ENCODE measurements around the gene CRYBA4. TPM values are rescaled to one million over a fixed set of nuclear protein-coding genes. Genes with fewer than 3 reads are reported as not detected.

Gene CRYBA4
- total RNA-seq, 4 donors from 2014 or later = not detected

DNA sequence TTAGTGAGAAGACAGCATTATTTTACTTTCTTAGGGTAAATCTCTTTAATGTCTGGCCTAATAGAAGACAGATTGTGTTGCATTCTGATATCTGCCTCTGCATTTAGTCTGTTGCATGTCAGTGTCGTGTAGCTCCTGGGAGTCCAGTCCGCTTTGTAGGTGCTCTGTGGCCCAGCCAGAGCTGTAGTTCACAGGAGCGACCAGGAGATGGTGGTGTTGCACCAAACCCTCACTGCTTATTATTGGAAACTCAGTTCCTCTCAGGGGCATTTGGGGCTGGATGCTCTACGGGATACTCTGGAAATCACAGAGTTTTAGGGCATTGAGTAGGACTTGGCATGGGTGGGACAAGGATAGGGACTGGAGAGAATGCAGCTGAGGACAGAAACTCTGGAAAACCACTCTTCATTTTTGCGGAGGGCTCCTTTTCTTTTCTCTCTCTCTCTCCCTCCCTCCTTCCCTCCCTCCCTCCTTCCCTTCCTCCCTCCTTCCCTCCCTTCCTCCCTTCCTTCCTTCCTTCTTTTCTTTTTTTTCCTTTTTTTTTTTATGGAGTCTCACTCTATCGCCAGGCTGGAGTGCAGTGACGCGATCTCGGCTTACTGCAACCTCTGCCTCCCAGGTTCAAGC lies 57.4 kb downstream of the CRYBA4 start:
- H3K9me3 ChIP-seq = no peaks in the 10 kb centered on the region

More for the DNA sequence above, 57.4 kb downstream of the CRYBA4 start:
- Histone ChIP-seq H3K4me1 (peaks cover 0 to 17% (median 12%) of the 10 kb centered on the region in 4 donors), H3K4me3 (no peak overlapping the region), H3K27ac (no peak overlapping the region), H3K36me3 (peaks cover 0 to 23% (median 3%) of the 10 kb centered on the region in 3 donors), H3K27me3 (no peaks in the 10 kb centered on the region)
- peak; percentile 67 to 88 (median 75) for DNase-seq
- no peak for TF ChIP-seq POLR2A (IDR thresholded peaks at IDR 0.05)
- TF ChIP-seq, protein P1, sequence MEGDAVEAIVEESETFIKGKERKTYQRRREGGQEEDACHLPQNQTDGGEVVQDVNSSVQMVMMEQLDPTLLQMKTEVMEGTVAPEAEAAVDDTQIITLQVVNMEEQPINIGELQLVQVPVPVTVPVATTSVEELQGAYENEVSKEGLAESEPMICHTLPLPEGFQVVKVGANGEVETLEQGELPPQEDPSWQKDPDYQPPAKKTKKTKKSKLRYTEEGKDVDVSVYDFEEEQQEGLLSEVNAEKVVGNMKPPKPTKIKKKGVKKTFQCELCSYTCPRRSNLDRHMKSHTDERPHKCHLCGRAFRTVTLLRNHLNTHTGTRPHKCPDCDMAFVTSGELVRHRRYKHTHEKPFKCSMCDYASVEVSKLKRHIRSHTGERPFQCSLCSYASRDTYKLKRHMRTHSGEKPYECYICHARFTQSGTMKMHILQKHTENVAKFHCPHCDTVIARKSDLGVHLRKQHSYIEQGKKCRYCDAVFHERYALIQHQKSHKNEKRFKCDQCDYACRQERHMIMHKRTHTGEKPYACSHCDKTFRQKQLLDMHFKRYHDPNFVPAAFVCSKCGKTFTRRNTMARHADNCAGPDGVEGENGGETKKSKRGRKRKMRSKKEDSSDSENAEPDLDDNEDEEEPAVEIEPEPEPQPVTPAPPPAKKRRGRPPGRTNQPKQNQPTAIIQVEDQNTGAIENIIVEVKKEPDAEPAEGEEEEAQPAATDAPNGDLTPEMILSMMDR (IDR thresholded peaks at IDR 0.05) = peak; percentile 62 to 91 (median 85)

Small RNA genes lying within 50 kb of the gene (small RNA-seq; reads per million reads assigned to genes)
- gene RF01874 = 0 reads per million in 2 donors

Other genes with a start within 250 kb of the CRYBA4 start
- 1 to 10 TPM in 3 of 4 donors, under 1 TPM in 1; 0.95 to 6.6 (median 1.4) TPM for gene ASPHD2, start 192.7 kb upstream of the CRYBA4 start, total RNA-seq
- gene HPS4, start 138.2 kb upstream of the CRYBA4 start, total RNA-seq = 10 to 100 TPM; 22.8 to 74.3 (median 47.0) TPM
- gene SRRD, start 138.1 kb upstream of the CRYBA4 start, total RNA-seq = 10 to 100 TPM in 2 of 4 donors, 1 to 10 TPM in 2; 4.2 to 17.3 (median 10.1) TPM
- gene TFIP11, start 109.5 kb upstream of the CRYBA4 start, total RNA-seq = 10 to 100 TPM; 24.0 to 46.2 (median 30.8) TPM
- 10 to 100 TPM; 26.8 to 47.9 (median 38.5) TPM for gene TPST2, start 31.8 kb upstream of the CRYBA4 start, total RNA-seq
- gene CRYBB1, start 3.9 kb upstream of the CRYBA4 start, total RNA-seq = not detected
- gene MIAT, start 35.6 kb downstream of the CRYBA4 start, total RNA-seq = 10 to 100 TPM in 1 of 4 donors, 1 to 10 TPM in 3; 2.5 to 31.4 (median 5.9) TPM

Data from Peyer's patch (tissue), 4 donors.